Right lobe of liver (tissue), 6 donors: ENCODE data around the gene KCNQ1. TPM values are rescaled to one million over a fixed set of nuclear protein-coding genes. Genes with fewer than 3 reads are reported as not detected.

Experiments
- ATAC-seq, 4 donors: fragments of 200-7000 bp; cut with Tn5 transposase; one replicate each; pipeline ENCODE4 v1.9.1; 2020; ENCODE audit warnings: mild to moderate bottlenecking in 4 of 4, moderate library complexity in 4 of 4
- DNase-seq, 3 donors: peaks; one replicate each; pipeline ENCODE4 v3.0.0-alpha.2; 2020
- H3K27ac ChIP-seq, 3 donors: fragments of 200-600 bp; one replicate each; pipeline ENCODE4 v1.8.0; 2022
- H3K27me3 ChIP-seq, 2 donors: fragments of 200-600 bp; one replicate each; pipeline ENCODE4 v1.8.0; 2022
- H3K36me3 ChIP-seq, 4 donors: fragments of 200-600 bp; sonication (generic) in 1 of 4; one replicate each; pipeline versions ENCODE4 v1.5.1 to v1.8.0; 2017 to 2022; ENCODE audit warnings: control low read depth in 1 of 4
- H3K4me1 ChIP-seq, 4 donors: fragments of 200-600 bp; sonication (generic) in 1 of 4; one replicate each; pipeline versions ENCODE4 v1.5.1 to v1.8.0; 2017 to 2022; ENCODE audit warnings: control low read depth in 1 of 4
- H3K4me3 ChIP-seq, 3 donors: fragments of 200-600 bp; one replicate each; pipeline ENCODE4 v1.8.0; 2022
- H3K9me3 ChIP-seq, 4 donors: fragments of 200-600 bp; sonication (generic) in 1 of 4; one replicate each; pipeline versions ENCODE4 v1.5.1 to v1.8.0; 2017 to 2022; ENCODE audit warnings: control low read depth in 1 of 4
- CTCF ChIP-seq, 4 donors: fragments of 200-600 bp in 3 of 4; fragments of 450-650 bp in 1 of 4; IDR thresholded peaks; one replicate each; pipeline versions ENCODE4 v1.5.1 to v1.8.0; 2016 to 2022; ENCODE audit warnings: antibody characterized with exemption in 4 of 4, mild to moderate bottlenecking in 2 of 4
- POLR2A ChIP-seq: fragments of 450-650 bp; IDR thresholded peaks from one replicate; pipeline ENCODE4 v1.6.1; 2017; ENCODE audit warnings: antibody characterized with exemption, mild to moderate bottlenecking
- WGBS: methylation state at CpG from one replicate; pipeline ENCODE4 v1.1.6; 2018; ENCODE audit warnings: low coverage, low lambda C conversion rate; ENCODE audit not compliant: insufficient coverage; ENCODE audit errors: missing lambda C conversion rate; 5-methylcytosine and 5-hydroxymethylcytosine counted together
- intact Hi-C, 2 donors: fragments of 100-400 bp; cut with DNase I; formaldehyde crosslinking; loops; one replicate each; pipeline versions ENCODE4 v1.11.2 to v1.14.1; 2022
- total RNA-seq, 6 experiments: library from RNA; depleted of rRNA in 2 of 6; stranded (reverse); fragments of >200 nt in 2 of 6; fragmentation: NEBNext Ultra II Directional in 3 of 6; extraction: Animal tissue kit (Norgen Biotek cat#: 25700) in 3 of 6; gene quantifications; one replicate each; pipeline versions ENCODE4 v1.1.0 to v1.2.4, GENCODE V29; 2016 to 2023
- donor health status: DM: no; HTN: yes; CAD: no.
- donor health status: DM: no; HTN: no; CAD: no.
- donor health status: DM: no; HTN: no; CAD: no.
- donor health status: DM: no; HTN: yes; CAD: no.
- donor health status: DM: no; HTN: yes; CAD: no.

The KCNQ1 gene
- total RNA-seq, 6 experiments from 2014 or later: 0.61 to 2.4 (median 1.8) TPM

- WGBS: 88% methylated on average over 2 of the region's 2 CpGs
- no peaks in the 10 kb centered on the region for H3K4me1 ChIP-seq
- H3K9me3 ChIP-seq: no peaks in the 10 kb centered on the region
- H3K27me3 ChIP-seq: no peaks in the 10 kb centered on the region
- no peak overlapping the region for H3K27ac ChIP-seq
- DNase-seq: no peak
- no peak overlapping the region for H3K4me3 ChIP-seq
- no peak for TF ChIP-seq POLR2A
- TF ChIP-seq CTCF (IDR thresholded peaks at IDR 0.05): no peak
- no peaks in the 10 kb centered on the region for H3K36me3 ChIP-seq
- intact Hi-C loops: no loop called here
- ATAC-seq: no peak
These were observed 108.4 kb downstream of the KCNQ1 start for GRCh38 chr11:2553198-2553597.

- no peak for TF ChIP-seq POLR2A
- TF ChIP-seq CTCF (IDR thresholded peaks at IDR 0.05): no peak
- intact Hi-C loops: no loop called here
- peak in 3 of 4 donors; percentile 38 to 81 (median 57) for ATAC-seq
- no peak overlapping the region for H3K27ac ChIP-seq
- WGBS: 26% methylated on average over 8 of the region's 9 CpGs
- peak; percentile 39 to 80 (median 72) for DNase-seq
- no peak overlapping the region for H3K4me3 ChIP-seq
- H3K9me3 ChIP-seq: no peaks in the 10 kb centered on the region
- H3K36me3 ChIP-seq: no peaks in the 10 kb centered on the region
- H3K27me3 ChIP-seq: no peaks in the 10 kb centered on the region
- H3K4me1 ChIP-seq: no peaks in the 10 kb centered on the region
These were observed 109.1 kb downstream of the KCNQ1 start for GRCh38 chr11:2553886-2554285.

- ATAC-seq: no peak
- Histone ChIP-seq H3K36me3 (no peaks in the 10 kb centered on the region), H3K4me3 (no peak overlapping the region), H3K9me3 (no peaks in the 10 kb centered on the region), H3K27me3 (no peaks in the 10 kb centered on the region), H3K27ac (no peak overlapping the region), H3K4me1 (no peaks in the 10 kb centered on the region)
- intact Hi-C loops: no loop called here
- DNase-seq: peak in 2 of 3 donors; percentile 5 to 31
- TF ChIP-seq CTCF (IDR thresholded peaks at IDR 0.05) (no peak), POLR2A (no peak)
- WGBS: 81% methylated on average over 5 of the region's 16 CpGs
These were observed 109.8 kb downstream of the KCNQ1 start for GRCh38 chr11:2554338-2555207.

GRCh38 chr11:2555336-2555735 is 110.5 kb downstream of the KCNQ1 start:
- Histone ChIP-seq H3K4me1 (no peaks in the 10 kb centered on the region), H3K4me3 (no peak overlapping the region), H3K36me3 (no peaks in the 10 kb centered on the region), H3K27me3 (no peaks in the 10 kb centered on the region), H3K27ac (no peak overlapping the region), H3K9me3 (no peaks in the 10 kb centered on the region)
- ATAC-seq (no peak), DNase-seq (peak in 2 of 3 donors; percentile 2 to 20)
- WGBS: no CpG with 5 or more reads among the region's 11 CpGs
- intact Hi-C loops: no loop called here
- no peak for TF ChIP-seq POLR2A
- TF ChIP-seq CTCF (IDR thresholded peaks at IDR 0.05): no peak
